ENCODE results near the gene SLAMF1.

DNA sequence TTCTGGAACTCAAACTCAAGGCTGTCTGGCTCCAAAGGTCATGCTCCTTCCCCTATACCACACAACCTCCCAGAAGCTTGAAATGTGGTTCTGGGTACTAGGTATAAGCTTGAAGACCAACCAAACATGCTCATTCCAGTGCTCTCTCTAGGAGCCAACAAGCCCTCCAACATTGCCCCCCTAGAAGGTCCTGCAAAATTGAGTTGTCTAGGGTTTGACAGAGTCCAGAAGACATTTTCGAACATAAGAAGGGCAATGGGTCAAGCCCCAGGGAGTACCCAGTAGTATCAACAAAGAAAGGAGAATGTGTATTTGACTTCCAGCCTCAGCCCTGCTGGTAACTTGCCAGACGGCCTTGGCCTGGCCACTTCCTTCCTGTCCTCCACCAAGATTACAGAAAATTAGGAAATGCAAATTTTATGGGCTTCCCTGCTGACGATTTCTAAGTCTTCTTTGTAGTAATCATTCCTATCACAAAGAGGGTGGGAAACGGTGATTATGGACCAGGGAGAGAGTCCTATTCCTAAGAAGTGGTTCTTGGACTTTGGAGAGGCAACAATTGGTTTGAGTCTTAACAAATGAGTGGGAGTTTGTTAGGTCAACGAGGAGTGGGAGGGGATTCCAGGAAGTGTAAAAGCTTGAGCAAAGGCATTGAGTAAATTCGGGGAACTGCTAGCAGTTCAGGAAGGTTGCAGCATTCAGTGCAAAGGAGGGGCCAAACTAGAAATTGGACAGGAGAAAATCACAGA lies 18.7 kb upstream of the SLAMF1 start:
- TF ChIP-seq, protein P1, sequence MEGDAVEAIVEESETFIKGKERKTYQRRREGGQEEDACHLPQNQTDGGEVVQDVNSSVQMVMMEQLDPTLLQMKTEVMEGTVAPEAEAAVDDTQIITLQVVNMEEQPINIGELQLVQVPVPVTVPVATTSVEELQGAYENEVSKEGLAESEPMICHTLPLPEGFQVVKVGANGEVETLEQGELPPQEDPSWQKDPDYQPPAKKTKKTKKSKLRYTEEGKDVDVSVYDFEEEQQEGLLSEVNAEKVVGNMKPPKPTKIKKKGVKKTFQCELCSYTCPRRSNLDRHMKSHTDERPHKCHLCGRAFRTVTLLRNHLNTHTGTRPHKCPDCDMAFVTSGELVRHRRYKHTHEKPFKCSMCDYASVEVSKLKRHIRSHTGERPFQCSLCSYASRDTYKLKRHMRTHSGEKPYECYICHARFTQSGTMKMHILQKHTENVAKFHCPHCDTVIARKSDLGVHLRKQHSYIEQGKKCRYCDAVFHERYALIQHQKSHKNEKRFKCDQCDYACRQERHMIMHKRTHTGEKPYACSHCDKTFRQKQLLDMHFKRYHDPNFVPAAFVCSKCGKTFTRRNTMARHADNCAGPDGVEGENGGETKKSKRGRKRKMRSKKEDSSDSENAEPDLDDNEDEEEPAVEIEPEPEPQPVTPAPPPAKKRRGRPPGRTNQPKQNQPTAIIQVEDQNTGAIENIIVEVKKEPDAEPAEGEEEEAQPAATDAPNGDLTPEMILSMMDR (IDR thresholded peaks at IDR 0.05; ENCODE audit: insufficient read depth, low read depth, low read length): no peak
- no peak for TF ChIP-seq EZH2 (IDR thresholded peaks at IDR 0.05; ENCODE audit: insufficient read depth, low read length)
